Stimulated activated CD4-positive, alpha-beta T cell treated with anti-CD3 and anti-CD28 coated beads, Interleukin-12 subunit alpha, Interleukin-12 subunit beta, amount 100 ng/mL, for 4 hours (primary cell): ENCODE data around the gene HAVCR2.
"Not testable (repeated sequence)": the region's sequence is repeated elsewhere in the genome, so short reads cannot be mapped to it uniquely, and the experiment has no call there.

Experiments
- DNase-seq: peaks from one replicate; pipeline ENCODE4 v3.0.0-alpha.2; 2020

Gene HAVCR2

DNA sequence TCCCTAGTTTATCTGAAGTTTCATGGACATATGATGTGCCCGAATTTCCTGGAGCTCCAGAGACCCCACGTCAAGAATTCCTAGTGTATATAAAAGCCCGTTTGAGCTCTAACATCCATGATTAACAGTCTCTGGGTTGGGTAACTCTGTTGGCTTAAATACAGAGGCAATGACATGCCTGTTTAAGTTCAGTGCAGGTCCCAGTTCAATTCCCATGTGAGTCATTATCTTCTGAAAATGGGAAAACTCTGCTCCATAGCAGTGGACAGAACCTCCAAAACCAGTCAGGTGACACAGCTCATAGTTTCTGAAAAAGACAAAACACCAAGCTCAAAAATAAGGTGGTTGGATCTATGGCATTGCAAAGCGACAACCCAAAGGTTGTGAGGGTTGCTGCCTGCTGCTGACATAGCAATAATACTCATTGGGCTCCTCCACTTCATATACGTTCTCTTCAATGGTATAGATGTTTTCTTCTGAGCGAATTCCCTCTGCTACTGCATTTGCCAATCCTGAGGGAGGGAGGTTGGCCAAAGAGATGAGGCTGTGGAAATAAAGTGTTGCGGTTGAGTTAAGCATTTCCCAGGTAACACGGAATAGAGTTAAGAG, 22.0 kb downstream of the HAVCR2 start:
- DNase-seq = no peak

GRCh38 chr5:157085930-157086329, 22.9 kb downstream of the HAVCR2 start:
- no peak for DNase-seq

DNA sequence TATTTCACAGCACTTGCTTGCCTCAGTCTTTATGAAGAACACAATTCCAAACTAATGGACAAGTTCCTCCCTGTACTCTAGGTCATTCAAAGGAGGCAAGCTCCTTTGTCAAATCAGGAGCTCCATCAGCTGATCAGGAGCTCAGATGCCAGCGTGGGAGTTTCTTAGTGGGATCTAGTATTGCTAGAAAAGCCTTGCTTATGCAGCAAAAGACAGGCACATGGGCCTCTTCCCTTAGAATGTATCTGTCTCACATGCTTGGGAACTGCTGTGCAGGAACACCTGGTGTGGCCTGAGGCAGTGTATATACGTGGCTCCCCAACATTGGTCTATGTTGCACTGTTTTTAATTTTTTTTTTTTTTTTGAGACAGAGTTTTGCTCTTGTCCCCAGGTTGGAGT, 28.6 kb downstream of the HAVCR2 start:
- no peak for DNase-seq

- no peak for DNase-seq
Measured at GRCh38 chr5:157076558-157076957, 32.3 kb downstream of the HAVCR2 start.

DNA sequence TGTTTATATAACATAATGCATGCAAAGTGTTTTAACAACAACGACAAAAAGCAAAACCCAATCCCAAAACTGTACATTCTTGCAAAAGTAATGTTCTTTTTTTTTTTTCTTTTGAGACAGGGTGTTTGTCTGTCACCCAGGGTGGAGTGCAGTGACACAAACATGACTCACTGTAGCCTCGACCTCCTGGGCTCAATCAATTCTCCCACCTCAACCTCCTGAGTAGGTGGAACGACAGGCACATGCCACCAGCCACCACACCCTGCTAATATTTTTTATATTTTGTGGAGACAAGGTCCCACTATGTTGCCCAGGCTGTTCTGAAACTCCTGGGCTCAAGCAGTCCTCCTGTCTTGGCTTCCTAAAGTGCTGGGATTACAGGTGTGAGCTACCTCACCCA, 36.3 kb downstream of the HAVCR2 start:
- DNase-seq = no peak

GRCh38 chr5:157069949-157070348, 38.9 kb downstream of the HAVCR2 start:
- DNase-seq = no peak

DNA sequence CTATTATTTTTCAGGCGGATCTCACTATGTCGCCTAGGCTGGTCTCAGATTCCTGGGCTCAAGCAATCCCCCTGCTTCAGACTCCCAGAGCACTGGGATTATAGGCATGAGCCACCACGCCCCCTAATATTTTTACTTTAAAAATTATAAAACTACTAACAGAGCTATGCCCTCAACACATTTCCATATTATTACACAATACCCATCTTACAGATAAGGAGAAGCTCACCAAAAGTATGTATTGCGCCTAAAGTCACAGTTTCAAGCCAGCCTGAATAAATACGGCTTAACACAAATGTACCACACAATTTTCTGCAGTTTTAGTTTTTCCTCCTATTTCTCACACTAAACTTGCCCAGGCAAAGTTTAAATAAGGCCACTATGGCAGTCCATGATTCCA, 40.1 kb downstream of the HAVCR2 start:
- no peak for DNase-seq

GRCh38 chr5:157068339-157068738, 40.5 kb downstream of the HAVCR2 start:
- DNase-seq = no peak

GRCh38 chr5:157067005-157067404, 41.8 kb downstream of the HAVCR2 start:
- DNase-seq = no peak

DNA sequence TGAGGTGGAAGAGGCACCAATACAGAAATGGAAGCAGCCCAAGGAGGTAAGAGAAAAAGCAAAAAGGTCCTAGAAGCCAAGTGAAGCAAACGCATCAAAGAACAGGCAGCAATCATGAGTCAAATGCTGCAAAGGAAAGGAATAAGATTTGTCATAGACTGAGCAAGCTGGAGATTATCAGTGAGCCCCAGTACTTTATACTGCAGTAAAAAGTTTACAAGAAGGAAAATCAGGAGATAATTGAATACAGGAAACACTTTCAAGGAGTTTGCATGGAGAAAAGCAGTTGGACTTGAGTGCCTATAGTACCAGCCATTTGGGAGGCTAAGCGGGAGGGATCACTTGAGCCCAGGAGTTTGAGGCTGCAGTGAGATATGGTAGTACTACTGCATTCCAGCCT, 42.8 kb downstream of the HAVCR2 start:
- DNase-seq = no peak

- no peak for DNase-seq
Measured at GRCh38 chr5:157063776-157064430, 44.9 kb downstream of the HAVCR2 start.

GRCh38 chr5:157059891-157060290, 49.0 kb downstream of the HAVCR2 start:
- no peak for DNase-seq

GRCh38 chr5:157059093-157059539, 49.7 kb downstream of the HAVCR2 start, which contains the start of gene HAVCR1:
Gene HAVCR1 (minus strand): TSS chr5:157059116. CDS start chr5:157057943, 1,173 bp downstream.
- DNase-seq = no peak

DNA sequence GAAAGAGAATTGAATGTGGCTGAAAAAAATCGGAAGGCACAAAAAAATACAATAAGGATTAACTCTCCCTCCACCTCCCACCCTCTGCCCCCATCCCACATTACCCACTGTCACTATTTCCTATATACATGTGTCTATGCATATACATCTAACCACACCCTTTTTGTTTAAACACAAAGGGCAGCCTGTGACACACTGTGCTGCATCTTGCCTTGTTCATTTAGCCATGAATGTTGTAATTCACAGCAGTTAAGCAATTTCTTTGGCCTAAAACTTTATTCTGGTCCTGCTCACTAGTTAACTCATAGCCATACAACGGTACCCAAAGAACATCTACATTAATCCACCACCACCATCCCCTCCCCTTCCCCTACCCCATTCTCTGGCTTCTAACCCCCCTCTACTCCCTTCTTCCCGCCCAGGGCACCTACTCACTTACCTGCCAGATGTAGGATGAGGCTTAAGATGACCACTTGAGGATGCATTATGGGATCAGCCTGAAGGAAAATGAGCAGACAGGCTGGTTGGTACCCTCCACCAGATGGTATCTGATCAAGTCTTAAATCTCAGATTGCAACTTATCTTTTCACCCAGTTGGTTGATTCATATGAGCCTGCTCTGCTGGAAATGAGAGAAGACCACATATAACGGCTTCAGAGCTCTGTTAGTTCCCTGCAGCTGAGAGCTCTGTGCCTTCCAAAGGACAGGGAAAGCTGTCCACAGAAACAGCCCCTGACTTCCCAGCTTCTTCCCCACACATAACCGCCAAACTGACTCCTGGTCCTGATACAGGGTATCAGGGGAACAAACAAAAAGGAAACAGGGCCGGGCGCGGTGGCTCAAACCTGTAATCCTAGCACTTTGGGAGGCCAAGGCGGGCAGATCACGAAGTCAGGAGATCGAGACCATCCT, 51.1 kb downstream of the HAVCR2 start:
- DNase-seq = no peak

DNA sequence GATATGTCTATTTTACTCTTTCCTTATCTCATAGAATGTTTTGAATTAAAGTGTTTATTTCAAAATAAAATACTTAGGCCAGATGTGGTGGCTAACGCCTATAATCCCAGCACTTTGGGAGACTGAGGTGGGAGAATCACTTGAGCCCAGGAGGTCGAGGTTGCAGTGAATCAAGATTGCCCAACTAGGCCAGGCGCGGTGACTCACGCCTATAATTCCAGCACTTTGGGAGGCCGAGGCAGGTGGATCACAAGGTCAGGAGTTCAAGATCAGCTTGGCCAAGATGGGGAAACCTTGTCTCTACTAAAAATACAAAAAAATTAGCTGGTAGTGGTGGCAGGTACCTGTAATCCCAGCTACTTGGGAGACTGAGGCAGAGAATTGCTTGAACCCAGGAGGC, 52.0 kb downstream of the HAVCR2 start:
- DNase-seq = not testable (repeated sequence)

DNA sequence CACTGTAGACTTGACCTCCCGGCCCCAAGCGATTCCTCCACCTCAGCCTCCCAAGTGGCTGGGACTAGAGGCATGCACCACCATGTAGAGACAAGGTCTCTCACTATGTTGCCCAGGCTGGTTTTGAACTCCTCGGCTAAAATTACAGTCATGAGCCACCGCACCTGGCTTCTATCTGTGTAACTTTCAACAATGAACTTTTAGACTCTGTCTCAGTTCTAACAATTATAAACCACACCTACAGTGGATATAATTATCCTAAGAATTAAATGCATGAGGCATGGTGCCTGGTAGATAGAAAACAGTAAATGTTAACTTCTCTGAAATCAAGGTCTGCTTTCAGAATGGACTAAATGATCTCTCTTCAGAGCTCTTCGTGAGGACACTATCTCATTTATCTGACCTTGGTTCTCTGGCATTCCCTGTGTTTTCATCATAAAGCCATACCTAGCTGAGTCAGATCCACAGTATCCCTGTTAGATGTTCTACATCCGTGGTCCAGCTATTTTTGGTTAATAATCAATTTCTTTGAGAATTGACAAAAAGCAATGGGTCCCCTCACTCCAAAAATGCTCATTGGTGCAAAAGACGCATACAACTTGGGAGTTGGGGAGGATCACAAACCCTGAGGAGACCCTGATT, 57.1 kb downstream of the HAVCR2 start:
- DNase-seq = no peak

DNA sequence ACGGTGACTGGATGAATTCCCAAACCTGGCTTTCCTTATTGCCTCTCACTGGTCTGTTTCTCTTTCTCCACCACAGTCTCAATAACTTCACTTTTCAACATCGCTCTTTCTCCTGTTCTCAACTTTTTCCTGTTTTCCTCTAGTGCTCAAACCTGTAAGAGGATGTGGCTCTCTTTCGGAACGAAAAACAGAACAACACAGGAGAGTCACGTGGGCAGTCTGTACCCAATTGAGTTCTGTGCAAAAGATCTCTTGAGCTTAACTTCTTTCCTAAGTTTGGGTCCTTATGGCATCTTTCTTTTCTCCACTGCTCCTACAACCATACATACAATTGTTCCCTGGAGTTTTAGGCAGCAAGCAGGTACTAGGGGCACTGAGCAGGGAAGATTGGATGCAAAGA, 58.8 kb downstream of the HAVCR2 start:
- no peak for DNase-seq

DNA sequence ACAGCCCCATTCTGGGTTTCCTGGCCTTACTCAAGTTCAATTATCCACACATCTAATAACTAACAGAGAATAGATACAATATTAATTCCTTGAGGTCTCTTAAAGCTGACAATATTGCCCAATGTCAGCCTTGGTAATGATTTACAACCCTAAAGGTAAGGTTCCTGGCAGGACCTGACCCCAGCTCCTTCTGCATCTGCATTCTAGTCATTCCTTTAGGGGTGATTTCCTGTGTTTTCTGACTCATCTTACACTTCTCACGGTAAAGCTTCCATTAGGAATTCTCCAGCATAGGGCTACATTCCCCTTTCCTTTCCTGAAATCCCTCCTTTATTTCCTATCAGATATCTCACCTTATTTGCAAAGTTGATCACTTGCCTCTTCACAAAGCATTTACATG, 59.2 kb downstream of the HAVCR2 start:
- no peak for DNase-seq

- DNase-seq = no peak
Measured at GRCh38 chr5:157047898-157048297, 60.9 kb downstream of the HAVCR2 start.

- not testable (repeated sequence) for DNase-seq
Measured at GRCh38 chr5:157047016-157047415, 61.8 kb downstream of the HAVCR2 start.

DNA sequence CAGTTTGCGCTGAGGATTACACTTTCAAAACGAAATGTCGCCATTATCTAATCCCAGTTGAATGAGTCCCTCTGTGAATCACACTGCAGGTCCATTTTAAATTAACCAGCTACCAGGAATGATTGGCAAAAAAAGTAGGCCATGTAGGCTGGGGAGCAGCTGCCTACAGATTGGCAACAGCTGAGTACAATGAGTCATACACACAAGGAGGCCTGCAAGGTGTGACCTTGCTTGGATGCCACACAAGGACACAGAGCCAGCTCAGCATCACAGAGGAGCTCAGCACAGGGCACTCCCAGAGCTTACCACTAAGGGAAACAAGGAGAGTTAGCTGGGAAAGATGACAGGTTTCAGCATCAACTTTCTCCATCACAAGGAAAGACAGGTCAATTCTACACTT, 62.8 kb downstream of the HAVCR2 start:
- DNase-seq = no peak

DNA sequence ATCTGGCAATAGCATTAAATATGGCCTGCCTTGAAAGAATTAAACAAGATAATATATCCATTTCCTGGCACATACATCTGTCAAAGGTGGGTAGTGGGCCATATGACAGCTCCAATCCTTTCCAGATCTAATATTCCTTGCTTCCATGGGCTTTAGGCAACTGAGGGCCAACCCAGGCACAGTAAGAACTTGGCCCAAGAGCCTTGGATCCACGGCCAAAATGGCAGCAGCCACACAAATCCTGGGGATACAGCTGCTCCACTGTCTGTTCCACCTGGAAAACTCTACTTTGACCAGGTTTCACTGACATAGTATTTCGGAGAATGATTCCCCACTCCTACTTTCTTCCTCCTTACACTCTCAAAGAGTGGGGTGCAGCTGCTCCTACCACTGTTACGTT, 63.2 kb downstream of the HAVCR2 start:
- no peak for DNase-seq

DNA sequence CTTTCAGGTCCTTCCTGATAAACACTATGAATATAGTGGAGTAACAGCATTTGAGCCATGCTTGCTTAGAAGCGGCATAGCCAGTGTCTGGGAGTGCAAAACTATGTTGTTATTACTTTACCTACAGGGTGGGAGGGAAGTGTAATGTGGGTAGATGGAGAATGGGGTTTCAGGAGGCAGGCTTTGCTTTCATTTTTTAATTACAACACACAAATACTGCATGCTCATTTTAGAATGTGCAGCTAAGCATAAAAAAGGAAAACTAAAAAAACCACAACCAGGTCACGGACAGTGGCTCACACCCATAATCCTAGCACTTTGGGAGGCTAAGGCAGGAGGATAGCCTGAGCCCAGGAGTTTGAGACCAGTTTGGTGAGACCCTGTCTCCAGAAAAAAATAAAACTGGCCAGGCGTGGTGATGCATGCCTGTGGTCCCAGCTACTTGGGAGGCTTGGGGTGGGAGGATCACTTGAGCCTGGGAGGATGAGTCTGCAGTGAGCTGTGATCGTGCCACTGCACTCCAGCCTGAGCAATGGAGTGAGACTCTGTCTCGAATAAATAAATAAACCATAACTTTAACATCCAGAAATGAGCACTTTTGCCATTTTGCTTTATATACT, 70.2 kb downstream of the HAVCR2 start:
- DNase-seq = no peak
